Smooth muscle cell (in vitro differentiated cells): ENCODE measurements around the gene TMEM145. TPM values are rescaled to one million over a fixed set of nuclear protein-coding genes. Genes with fewer than 3 reads are reported as not detected.
"Not testable (repeated sequence)": the region's sequence is repeated elsewhere in the genome, so short reads cannot be mapped to it uniquely, and the experiment has no call there.

ENCODE experiments used
- DNase-seq: peaks from one replicate; lab custom pipeline; 2025; ENCODE audit not compliant: unreplicated experiment; lab: John Stamatoyannopoulos, UW
- H2AFZ ChIP-seq: fragments of 200-600 bp; sonication (generic); 2 replicates; pipeline ENCODE4 v1.6.0; 2016; ENCODE audit warnings: antibody characterized with exemption, low read depth, mild to moderate bottlenecking
- H3F3A ChIP-seq: fragments of 200-600 bp; sonication (generic); 2 replicates; pipeline ENCODE4 v1.6.0; 2017; ENCODE audit warnings: antibody characterized with exemption, low read depth
- H3K27ac ChIP-seq: fragments of 200-600 bp; sonication (generic); 2 replicates; pipeline ENCODE4 v1.5.1; 2016; ENCODE audit warnings: low read depth, mild to moderate bottlenecking
- H3K27me3 ChIP-seq: fragments of 200-600 bp; sonication (generic); 2 replicates; pipeline ENCODE4 v1.6.1; 2016; ENCODE audit warnings: low read depth, mild to moderate bottlenecking
- H3K36me3 ChIP-seq: fragments of 200-600 bp; sonication (generic); 2 replicates; pipeline ENCODE4 v1.5.1; 2016; ENCODE audit warnings: low read depth
- H3K4me1 ChIP-seq: fragments of 200-600 bp; sonication (generic); 2 replicates; pipeline ENCODE4 v1.5.1; 2016; ENCODE audit warnings: low read depth
- H3K4me2 ChIP-seq: fragments of 200-600 bp; sonication (generic); 2 replicates; pipeline ENCODE4 v1.6.0; 2016; ENCODE audit warnings: mild to moderate bottlenecking
- H3K4me3 ChIP-seq: fragments of 200-600 bp; sonication (generic); 2 replicates; pipeline ENCODE4 v1.5.1; 2016; ENCODE audit warnings: mild to moderate bottlenecking
- H3K79me2 ChIP-seq: fragments of 200-600 bp; sonication (generic); 2 replicates; pipeline ENCODE4 v1.6.0; 2016; ENCODE audit warnings: low read depth, mild to moderate bottlenecking
- H3K9ac ChIP-seq: fragments of 200-600 bp; sonication (generic); 2 replicates; pipeline ENCODE4 v1.6.0; 2016; ENCODE audit warnings: low read depth
- H3K9me3 ChIP-seq: fragments of 200-600 bp; sonication (generic); replicated peaks from 2 replicates; pipeline ENCODE4 v1.5.1; 2016; ENCODE audit warnings: low read depth
- H4K20me1 ChIP-seq: fragments of 200-600 bp; sonication (generic); 2 replicates; pipeline ENCODE4 v1.6.0; 2016; ENCODE audit warnings: low read depth
- WGBS: methylation state at CpG from one replicate; pipeline ENCODE4 v1.1.7; 2016; ENCODE audit warnings: low lambda C conversion rate; 5-methylcytosine and 5-hydroxymethylcytosine counted together
- polyA plus RNA-seq: library from polyadenylated mRNA; unstranded; fragments of >200 nt; fragmentation: Nextera tagmentation; extraction: Ambion mirVana; gene quantifications from 2 replicates; pipeline ENCODE4 v1.2.1, GENCODE V29; 2016
- total RNA-seq: library from RNA; depleted of rRNA; stranded (reverse); fragments of >200 nt; gene quantifications from 2 replicates; pipeline ENCODE4 v1.2.3, GENCODE V29; 2014
- TF ChIP-seq, protein P1 (sequence below): fragments of 200-600 bp; sonication (generic); IDR thresholded peaks from 2 replicates; pipeline ENCODE4 v1.5.1; 2017; ENCODE audit warnings: borderline replicate concordance, mild to moderate bottlenecking, antibody characterized with exemption; ENCODE audit not compliant: insufficient read depth, poor library complexity, severe bottlenecking

TMEM145 gene
- total and polyA plus RNA-seq, 2 experiments from 2014 or later: 0.11 TPM; not detected in 1

DNA sequence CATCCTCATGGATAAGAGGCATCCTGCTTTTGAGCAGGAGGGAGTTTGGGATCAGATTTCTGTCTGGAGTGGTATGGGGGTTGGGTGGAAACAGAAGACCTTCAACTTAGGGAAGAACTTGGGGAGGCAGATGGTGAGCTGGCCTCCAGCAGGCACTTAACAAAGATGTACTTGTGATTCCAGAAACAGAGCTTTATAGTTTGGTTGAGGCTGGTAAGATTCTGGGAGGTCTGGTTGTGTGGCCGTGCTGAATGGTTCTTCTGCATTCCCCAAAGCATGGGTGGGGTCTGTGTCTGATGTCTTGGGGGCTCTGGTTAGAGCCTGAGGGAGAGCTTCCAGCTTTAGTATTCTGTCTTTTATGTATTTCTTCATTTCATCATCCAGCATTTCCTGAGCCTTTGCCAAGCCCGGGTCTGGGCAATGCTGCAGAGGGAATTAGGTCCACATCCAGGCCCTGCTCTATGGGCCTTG is 17.2 kb downstream of the TMEM145 start:
- Histone ChIP-seq H3K9me3 (no peaks in the 10 kb centered on the region), H3K4me3 (no peak overlapping the region), H3K36me3 (no peaks in the 10 kb centered on the region), H3K9ac (no peak overlapping the region), H4K20me1 (peaks cover 50% of the 10 kb centered on the region), H3K4me1 (peaks cover 5% of the 10 kb centered on the region), H3F3A (no peaks in the 10 kb centered on the region), H3K4me2 (no peak overlapping the region), H3K27ac (no peak overlapping the region), H3K79me2 (peaks cover 46% of the 10 kb centered on the region), H2AFZ (no peak overlapping the region), H3K27me3 (no peaks in the 10 kb centered on the region)
- DNase-seq: no peak
- TF ChIP-seq, protein P1, sequence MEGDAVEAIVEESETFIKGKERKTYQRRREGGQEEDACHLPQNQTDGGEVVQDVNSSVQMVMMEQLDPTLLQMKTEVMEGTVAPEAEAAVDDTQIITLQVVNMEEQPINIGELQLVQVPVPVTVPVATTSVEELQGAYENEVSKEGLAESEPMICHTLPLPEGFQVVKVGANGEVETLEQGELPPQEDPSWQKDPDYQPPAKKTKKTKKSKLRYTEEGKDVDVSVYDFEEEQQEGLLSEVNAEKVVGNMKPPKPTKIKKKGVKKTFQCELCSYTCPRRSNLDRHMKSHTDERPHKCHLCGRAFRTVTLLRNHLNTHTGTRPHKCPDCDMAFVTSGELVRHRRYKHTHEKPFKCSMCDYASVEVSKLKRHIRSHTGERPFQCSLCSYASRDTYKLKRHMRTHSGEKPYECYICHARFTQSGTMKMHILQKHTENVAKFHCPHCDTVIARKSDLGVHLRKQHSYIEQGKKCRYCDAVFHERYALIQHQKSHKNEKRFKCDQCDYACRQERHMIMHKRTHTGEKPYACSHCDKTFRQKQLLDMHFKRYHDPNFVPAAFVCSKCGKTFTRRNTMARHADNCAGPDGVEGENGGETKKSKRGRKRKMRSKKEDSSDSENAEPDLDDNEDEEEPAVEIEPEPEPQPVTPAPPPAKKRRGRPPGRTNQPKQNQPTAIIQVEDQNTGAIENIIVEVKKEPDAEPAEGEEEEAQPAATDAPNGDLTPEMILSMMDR: no peak
- 72% methylated on average over 2 of the region's 2 CpGs for WGBS

DNA sequence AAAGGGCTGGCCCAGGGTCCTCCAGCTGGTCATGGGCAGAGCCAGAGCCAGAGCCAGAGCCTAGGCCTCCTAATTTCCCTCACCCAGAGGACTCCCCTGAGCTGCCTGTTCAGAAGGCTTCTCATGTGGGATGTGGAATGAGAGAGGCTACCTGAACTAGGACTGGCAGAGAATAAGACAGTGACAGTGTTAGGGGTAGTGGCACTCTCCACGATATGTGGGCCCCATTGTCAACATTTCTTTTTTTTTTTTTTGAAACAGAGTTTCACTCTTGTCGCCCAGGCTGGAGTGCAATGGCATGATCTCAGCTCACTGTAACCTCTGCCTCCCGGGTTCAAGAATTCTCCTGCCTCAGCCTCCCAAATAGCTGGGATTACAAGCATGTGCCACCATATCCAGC is 18.2 kb downstream of the TMEM145 start:
- 87% methylated on average over 3 of the region's 3 CpGs for WGBS
- Histone ChIP-seq H4K20me1 (peaks cover 50% of the 10 kb centered on the region), H3K79me2 (peaks cover 38% of the 10 kb centered on the region)
- not testable (repeated sequence) for H3F3A ChIP-seq, H3K4me1 ChIP-seq, H3K9me3 ChIP-seq, H3K27ac ChIP-seq, H2AFZ ChIP-seq, H3K36me3 ChIP-seq, H3K9ac ChIP-seq, H3K27me3 ChIP-seq, H3K4me3 ChIP-seq, DNase-seq, H3K4me2 ChIP-seq

DNA sequence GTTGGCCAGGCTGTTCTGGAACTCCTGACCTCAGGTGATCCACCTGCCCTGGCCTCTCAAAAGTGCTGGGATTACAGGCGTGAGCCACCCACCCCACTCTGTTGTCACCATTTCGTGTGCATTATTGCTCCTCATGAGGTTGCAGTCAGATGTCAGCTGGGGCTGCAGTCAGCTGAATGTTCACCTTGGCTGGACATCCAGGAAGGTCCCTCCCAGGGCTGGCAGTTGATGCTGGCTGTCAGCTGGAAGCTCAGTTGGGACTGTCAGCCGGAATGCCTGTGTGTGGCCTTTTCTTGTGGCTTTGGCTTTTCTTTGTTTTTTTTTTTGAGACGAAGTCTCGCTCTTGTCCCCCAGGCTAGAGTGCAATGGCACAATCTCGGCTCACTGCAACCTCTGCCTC is 18.9 kb downstream of the TMEM145 start:
- H3K4me3 ChIP-seq: no peak overlapping the region
- H3K36me3 ChIP-seq: no peaks in the 10 kb centered on the region
- peaks cover 42% of the 10 kb centered on the region for H4K20me1 ChIP-seq
- no peaks in the 10 kb centered on the region for H3K27me3 ChIP-seq
- no peaks in the 10 kb centered on the region for H3F3A ChIP-seq
- no peaks in the 10 kb centered on the region for H3K9me3 ChIP-seq
- H3K79me2 ChIP-seq: peaks cover 31% of the 10 kb centered on the region
- no peak overlapping the region for H3K27ac ChIP-seq
- WGBS: 99% methylated on average over 6 of the region's 6 CpGs
- no peak overlapping the region for H3K4me2 ChIP-seq
- no peaks in the 10 kb centered on the region for H3K4me1 ChIP-seq
- TF ChIP-seq, protein P1: no peak
- no peak overlapping the region for H3K9ac ChIP-seq
- H2AFZ ChIP-seq: no peak overlapping the region
- no peak for DNase-seq

DNA sequence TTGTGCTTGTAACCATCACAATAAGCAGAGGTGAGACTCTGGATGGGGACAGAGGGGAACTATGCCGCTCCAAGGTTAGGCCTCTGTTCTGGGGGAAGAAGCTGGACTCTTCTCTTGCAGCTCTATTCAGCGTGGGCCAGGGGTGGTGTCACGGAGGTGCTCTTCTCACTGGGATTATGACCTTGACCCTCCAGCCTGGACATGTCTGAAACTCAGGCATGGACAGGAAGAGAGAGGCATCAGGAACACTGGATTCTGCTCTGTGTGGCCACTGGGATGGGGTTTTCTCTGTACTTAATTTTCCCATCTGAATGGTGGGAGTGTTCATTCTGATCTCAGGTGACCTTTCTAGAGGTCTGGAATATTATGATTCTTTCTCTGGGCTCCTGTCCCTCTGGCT is 19.9 kb downstream of the TMEM145 start:
- no peaks in the 10 kb centered on the region for H3K4me1 ChIP-seq
- H3K27me3 ChIP-seq: no peaks in the 10 kb centered on the region
- no peak overlapping the region for H3K27ac ChIP-seq
- peaks cover 34% of the 10 kb centered on the region for H4K20me1 ChIP-seq
- DNase-seq: no peak
- no peak overlapping the region for H3K9ac ChIP-seq
- 100% methylated on average over 3 of the region's 3 CpGs for WGBS
- H3K79me2 ChIP-seq: peaks cover 21% of the 10 kb centered on the region
- no peaks in the 10 kb centered on the region for H3F3A ChIP-seq
- H3K9me3 ChIP-seq: no peaks in the 10 kb centered on the region
- TF ChIP-seq, protein P1: no peak
- no peaks in the 10 kb centered on the region for H3K36me3 ChIP-seq
- H3K4me3 ChIP-seq: no peak overlapping the region
- H2AFZ ChIP-seq: no peak overlapping the region
- no peak overlapping the region for H3K4me2 ChIP-seq
